Activated naive CD8-positive, alpha-beta T cell treated with anti-CD3 and anti-CD28 coated beads, Interleukin-2, amount 50 U/mL, for 16 hours (primary cell): ENCODE results near the gene CDRT15.
"Not testable (repeated sequence)": the region's sequence is repeated elsewhere in the genome, so short reads cannot be mapped to it uniquely, and the experiment has no call there.

Experiments used
- DNase-seq: peaks from one replicate; pipeline ENCODE4 v3.0.0-alpha.2; 2020; ENCODE audit warnings: low read depth, low spot score

The CDRT15 gene

GRCh38 chr17:14236762-14237161 lies at the start of gene CDRT15:
TSS of gene CDRT15 (minus strand) at chr17:14236862. CDS start at chr17:14236833, 29 bp downstream.
- DNase-seq = not testable (repeated sequence)

GRCh38 chr17:14282726-14283125 lies 46.1 kb upstream of the CDRT15 start:
- no peak for DNase-seq

- no peak for DNase-seq
Observed at GRCh38 chr17:14281530-14281929, 44.9 kb upstream of the CDRT15 start.

- DNase-seq = no peak
Observed at GRCh38 chr17:14276535-14277250, 40.0 kb upstream of the CDRT15 start.

- DNase-seq = no peak
Observed at GRCh38 chr17:14270508-14270907, 33.8 kb upstream of the CDRT15 start.

- no peak for DNase-seq
Observed at GRCh38 chr17:14269473-14269872, 32.8 kb upstream of the CDRT15 start.

- no peak for DNase-seq
Observed at GRCh38 chr17:14268264-14268663, 31.6 kb upstream of the CDRT15 start.

GRCh38 chr17:14261406-14261805 lies 24.7 kb upstream of the CDRT15 start:
- no peak for DNase-seq

- no peak for DNase-seq
Observed at GRCh38 chr17:14245629-14246028, 9.0 kb upstream of the CDRT15 start.

GRCh38 chr17:14245002-14245401 lies 8.3 kb upstream of the CDRT15 start:
- no peak for DNase-seq

GRCh38 chr17:14239271-14239670 lies 2.6 kb upstream of the CDRT15 start:
- DNase-seq = not testable (repeated sequence)

GRCh38 chr17:14236032-14236431 lies 630 bp downstream of the CDRT15 start:
- not testable (repeated sequence) for DNase-seq

GRCh38 chr17:14235047-14235446 lies 1.6 kb downstream of the CDRT15 start:
- DNase-seq = not testable (repeated sequence)

- DNase-seq = not testable (repeated sequence)
Observed at GRCh38 chr17:14231187-14231586, 5.5 kb downstream of the CDRT15 start.

GRCh38 chr17:14228903-14229302 lies 7.8 kb downstream of the CDRT15 start:
- no peak for DNase-seq

- no peak for DNase-seq
Observed at GRCh38 chr17:14227052-14227451, 9.6 kb downstream of the CDRT15 start.

- no peak for DNase-seq
Observed at GRCh38 chr17:14225254-14225980, 11.2 kb downstream of the CDRT15 start.

- no peak for DNase-seq
Observed at GRCh38 chr17:14222611-14223010, 14.1 kb downstream of the CDRT15 start.

GRCh38 chr17:14214271-14214670 lies 22.4 kb downstream of the CDRT15 start:
- no peak for DNase-seq

GRCh38 chr17:14212401-14212800 lies 24.3 kb downstream of the CDRT15 start:
- DNase-seq = no peak

GRCh38 chr17:14211801-14212200 lies 24.9 kb downstream of the CDRT15 start:
- DNase-seq = no peak

- DNase-seq = no peak
Observed at GRCh38 chr17:14211246-14211645, 25.4 kb downstream of the CDRT15 start.

GRCh38 chr17:14209215-14209614 lies 27.4 kb downstream of the CDRT15 start:
- DNase-seq = no peak
